Measurements from ENCODE around the gene RNLS. TPM values are rescaled to one million over a fixed set of nuclear protein-coding genes. Genes with fewer than 3 reads are reported as not detected.

Gene RNLS
- total and polyA plus RNA-seq, 5 experiments from 2014 or later, result 2.2 to 3.8 (median 3.1) TPM

GRCh38 chr10:88254091-88254490 lies 329.0 kb downstream of the RNLS start:
- POLR2A ChIA-PET, result no interaction called here
- H3K36me3 Mint-ChIP-seq, result no peaks in the 10 kb centered on the region
- H3K9me3 Mint-ChIP-seq, result peaks cover 0 to 2% (median 0%) of the 10 kb centered on the region in 9 donors
- H3K27me3 Mint-ChIP-seq, result no peaks in the 10 kb centered on the region
- no peak overlapping the region for H3K27ac Mint-ChIP-seq
- DNase-seq, result no peak
- peaks cover 0 to 7% (median 4%) of the 10 kb centered on the region in 4 donors for H3K4me1 Mint-ChIP-seq
- ATAC-seq, result no peak
- no peak overlapping the region for H3K4me3 Mint-ChIP-seq

GRCh38 chr10:88253622-88254021 lies 329.5 kb downstream of the RNLS start:
- no peak overlapping the region for H3K4me3 Mint-ChIP-seq
- ATAC-seq (no peak), DNase-seq (no peak)
- H3K36me3 Mint-ChIP-seq, result no peaks in the 10 kb centered on the region
- H3K27me3 Mint-ChIP-seq, result no peaks in the 10 kb centered on the region
- H3K9me3 Mint-ChIP-seq, result peaks cover 0 to 2% (median 0%) of the 10 kb centered on the region in 9 donors
- no peak overlapping the region for H3K27ac Mint-ChIP-seq
- POLR2A ChIA-PET, result no interaction called here
- H3K4me1 Mint-ChIP-seq, result peaks cover 0 to 7% (median 4%) of the 10 kb centered on the region in 4 donors

GRCh38 chr10:88253128-88253527 lies 330.0 kb downstream of the RNLS start:
- no peak for ATAC-seq
- POLR2A ChIA-PET, result no interaction called here
- H3K27ac Mint-ChIP-seq, result no peak overlapping the region
- no peaks in the 10 kb centered on the region for H3K36me3 Mint-ChIP-seq
- no peak for DNase-seq
- peaks cover 0 to 2% (median 0%) of the 10 kb centered on the region in 9 donors for H3K9me3 Mint-ChIP-seq
- no peaks in the 10 kb centered on the region for H3K27me3 Mint-ChIP-seq
- no peak overlapping the region for H3K4me3 Mint-ChIP-seq
- peaks cover 0 to 7% (median 4%) of the 10 kb centered on the region in 4 donors for H3K4me1 Mint-ChIP-seq

GRCh38 chr10:88249450-88249849 lies 333.7 kb downstream of the RNLS start:
- ATAC-seq (no peak), DNase-seq (no peak)
- POLR2A ChIA-PET, result no interaction called here
- H3K27ac Mint-ChIP-seq, result no peak overlapping the region
- H3K4me3 Mint-ChIP-seq, result no peak overlapping the region
- no peaks in the 10 kb centered on the region for H3K36me3 Mint-ChIP-seq
- H3K4me1 Mint-ChIP-seq, result peaks cover 9 to 29% (median 17%) of the 10 kb centered on the region in 4 donors
- H3K9me3 Mint-ChIP-seq, result no peaks in the 10 kb centered on the region
- H3K27me3 Mint-ChIP-seq, result no peaks in the 10 kb centered on the region

GRCh38 chr10:88246675-88247074 lies 336.4 kb downstream of the RNLS start:
- POLR2A ChIA-PET, result no interaction called here
- H3K4me3 Mint-ChIP-seq, result no peak overlapping the region
- no peaks in the 10 kb centered on the region for H3K36me3 Mint-ChIP-seq
- DNase-seq, result no peak
- H3K9me3 Mint-ChIP-seq, result no peaks in the 10 kb centered on the region
- ATAC-seq, result no peak
- peak overlapping the region in 1 of 10 donors; percentile 8 for H3K27ac Mint-ChIP-seq
- H3K4me1 Mint-ChIP-seq, result peaks cover 9 to 24% (median 17%) of the 10 kb centered on the region in 4 donors
- no peaks in the 10 kb centered on the region for H3K27me3 Mint-ChIP-seq

GRCh38 chr10:88245974-88246511 lies 337.1 kb downstream of the RNLS start:
- Mint-ChIP-seq H3K4me1 (peaks cover 9 to 24% (median 17%) of the 10 kb centered on the region in 4 donors), H3K4me3 (no peak overlapping the region), H3K27me3 (no peaks in the 10 kb centered on the region), H3K9me3 (no peaks in the 10 kb centered on the region), H3K27ac (no peak overlapping the region), H3K36me3 (no peaks in the 10 kb centered on the region)
- no peak for DNase-seq
- ATAC-seq, result no peak
- POLR2A ChIA-PET, result no interaction called here

GRCh38 chr10:88244781-88245625 lies 338.1 kb downstream of the RNLS start:
- H3K4me3 Mint-ChIP-seq, result no peak overlapping the region
- peak overlapping the region in 1 of 10 donors; percentile 18 for H3K27ac Mint-ChIP-seq
- peaks cover 9 to 24% (median 17%) of the 10 kb centered on the region in 4 donors for H3K4me1 Mint-ChIP-seq
- no peak for ATAC-seq
- DNase-seq, result no peak
- H3K9me3 Mint-ChIP-seq, result no peaks in the 10 kb centered on the region
- no peaks in the 10 kb centered on the region for H3K36me3 Mint-ChIP-seq
- H3K27me3 Mint-ChIP-seq, result no peaks in the 10 kb centered on the region
- POLR2A ChIA-PET, result no interaction called here

GRCh38 chr10:88243836-88244730 lies 339.0 kb downstream of the RNLS start:
- Mint-ChIP-seq H3K4me1 (peaks cover 9 to 24% (median 17%) of the 10 kb centered on the region in 4 donors), H3K4me3 (no peak overlapping the region), H3K27ac (peak overlapping the region in 3 of 10 donors; percentile 7 to 61 (median 41)), H3K36me3 (no peaks in the 10 kb centered on the region), H3K27me3 (no peaks in the 10 kb centered on the region), H3K9me3 (no peaks in the 10 kb centered on the region)
- DNase-seq (no peak), ATAC-seq (no peak)
- POLR2A ChIA-PET, result no interaction called here

GRCh38 chr10:88243202-88243744 lies 339.8 kb downstream of the RNLS start:
- Mint-ChIP-seq H3K4me3 (no peak overlapping the region), H3K27me3 (no peaks in the 10 kb centered on the region), H3K36me3 (no peaks in the 10 kb centered on the region), H3K4me1 (peaks cover 9 to 24% (median 18%) of the 10 kb centered on the region in 4 donors), H3K27ac (no peak overlapping the region), H3K9me3 (no peaks in the 10 kb centered on the region)
- no peak for ATAC-seq
- no peak for DNase-seq
- POLR2A ChIA-PET, result no interaction called here

GRCh38 chr10:88241501-88241900 lies 341.6 kb downstream of the RNLS start:
- ATAC-seq, result no peak
- Mint-ChIP-seq H3K9me3 (no peaks in the 10 kb centered on the region), H3K27ac (no peak overlapping the region), H3K27me3 (no peaks in the 10 kb centered on the region), H3K4me3 (no peak overlapping the region), H3K4me1 (peaks cover 11 to 26% (median 15%) of the 10 kb centered on the region in 4 donors), H3K36me3 (no peaks in the 10 kb centered on the region)
- DNase-seq, result no peak
- POLR2A ChIA-PET, result no interaction called here

GRCh38 chr10:88239212-88239611 lies 343.9 kb downstream of the RNLS start:
- Mint-ChIP-seq H3K4me3 (no peak overlapping the region), H3K4me1 (peaks cover 6 to 16% (median 8%) of the 10 kb centered on the region in 4 donors), H3K9me3 (no peaks in the 10 kb centered on the region), H3K27me3 (no peaks in the 10 kb centered on the region), H3K27ac (no peak overlapping the region), H3K36me3 (no peaks in the 10 kb centered on the region)
- no peak for ATAC-seq
- no peak for DNase-seq
- POLR2A ChIA-PET, result no interaction called here

- no peaks in the 10 kb centered on the region for H3K9me3 Mint-ChIP-seq
- H3K36me3 Mint-ChIP-seq, result no peaks in the 10 kb centered on the region
- H3K27ac Mint-ChIP-seq, result no peak overlapping the region
- H3K4me1 Mint-ChIP-seq, result peaks cover 3 to 16% (median 8%) of the 10 kb centered on the region in 4 donors
- no peaks in the 10 kb centered on the region for H3K27me3 Mint-ChIP-seq
- POLR2A ChIA-PET, result no interaction called here
- no peak for ATAC-seq
- no peak overlapping the region for H3K4me3 Mint-ChIP-seq
- DNase-seq, result no peak
Observed at GRCh38 chr10:88238615-88238914, 344.6 kb downstream of the RNLS start.
